GM03348 (cell line): ENCODE data around the gene RET.
A peak's percentile ranks its signal among the peaks of the same experiment; 100 is the strongest.

Experiments used
- DNase-seq: peaks from one replicate; pipeline ENCODE4 v3.0.0; 2012; ENCODE audit warnings: low spot score

Gene RET

GRCh38 chr10:43108951-43109350, 32.1 kb downstream of the RET start:
- DNase-seq = no peak

- peak; percentile 65 for DNase-seq
Observed at GRCh38 chr10:43109671-43110249, 32.9 kb downstream of the RET start.

- peak; percentile 88 for DNase-seq
Observed at GRCh38 chr10:43110338-43111071, 33.6 kb downstream of the RET start.

GRCh38 chr10:43111101-43111500, 34.2 kb downstream of the RET start:
- DNase-seq = no peak

GRCh38 chr10:43111921-43112607, 35.2 kb downstream of the RET start:
- no peak for DNase-seq

- no peak for DNase-seq
Observed at GRCh38 chr10:43112608-43112961, 35.7 kb downstream of the RET start.

- no peak for DNase-seq
Observed at GRCh38 chr10:43113201-43114087, 36.6 kb downstream of the RET start.

- DNase-seq = no peak
Observed at GRCh38 chr10:43114088-43114742, 37.3 kb downstream of the RET start.

GRCh38 chr10:43114743-43115611, 38.1 kb downstream of the RET start:
- no peak for DNase-seq

GRCh38 chr10:43115881-43116595, 39.2 kb downstream of the RET start:
- DNase-seq = no peak

- DNase-seq = no peak
Observed at GRCh38 chr10:43116596-43116995, 39.7 kb downstream of the RET start.

- DNase-seq = no peak
Observed at GRCh38 chr10:43117031-43117776, 40.3 kb downstream of the RET start.

- DNase-seq = no peak
Observed at GRCh38 chr10:43117777-43118583, 41.1 kb downstream of the RET start.

GRCh38 chr10:43118631-43119415, 42.0 kb downstream of the RET start:
- no peak for DNase-seq

GRCh38 chr10:43119416-43120115, 42.7 kb downstream of the RET start:
- no peak for DNase-seq

GRCh38 chr10:43120116-43120928, 43.5 kb downstream of the RET start:
- no peak for DNase-seq
